Embryonic facial prominence (tissue), 1 donor: ENCODE data around the gene SPRED1.
"Not testable (repeated sequence)": the region's sequence is repeated elsewhere in the genome, so short reads cannot be mapped to it uniquely, and the experiment has no call there.

ENCODE experiments used
- DNase-seq: peaks from one replicate; pipeline ENCODE4 v3.0.0-alpha.2; 2016; ENCODE audit errors: extremely low spot score

Gene SPRED1

GRCh38 chr15:38231436-38231835 is 21.2 kb upstream of the SPRED1 start:
- DNase-seq, result no peak

- not testable (repeated sequence) for DNase-seq
These were observed 15.6 kb upstream of the SPRED1 start for GRCh38 chr15:38237021-38237420.

GRCh38 chr15:38238311-38238710 is 14.3 kb upstream of the SPRED1 start:
- DNase-seq, result no peak

GRCh38 chr15:38242055-38242454 is 10.6 kb upstream of the SPRED1 start:
- DNase-seq, result no peak

GRCh38 chr15:38243278-38244055 is 9.2 kb upstream of the SPRED1 start:
- DNase-seq, result no peak

- DNase-seq, result no peak
These were observed 5.3 kb upstream of the SPRED1 start for GRCh38 chr15:38247336-38247735.

- no peak for DNase-seq
These were observed 730 bp downstream of the SPRED1 start for GRCh38 chr15:38253351-38253781.

- DNase-seq, result peak; percentile 49
These were observed 1.6 kb downstream of the SPRED1 start for GRCh38 chr15:38254051-38254883.

- no peak for DNase-seq
These were observed 3.1 kb downstream of the SPRED1 start for GRCh38 chr15:38255690-38256089.

GRCh38 chr15:38257676-38258075 is 5.0 kb downstream of the SPRED1 start:
- no peak for DNase-seq

- no peak for DNase-seq
These were observed 6.5 kb downstream of the SPRED1 start for GRCh38 chr15:38259134-38259533.

- DNase-seq, result no peak
These were observed 7.4 kb downstream of the SPRED1 start for GRCh38 chr15:38260077-38260476.

GRCh38 chr15:38263251-38263650 is 10.6 kb downstream of the SPRED1 start:
- DNase-seq, result no peak

GRCh38 chr15:38263996-38264395 is 11.4 kb downstream of the SPRED1 start:
- no peak for DNase-seq

- no peak for DNase-seq
These were observed 13.8 kb downstream of the SPRED1 start for GRCh38 chr15:38266247-38266986.

GRCh38 chr15:38267421-38268022 is 14.9 kb downstream of the SPRED1 start:
- DNase-seq, result no peak

GRCh38 chr15:38271144-38271543 is 18.5 kb downstream of the SPRED1 start:
- no peak for DNase-seq

- DNase-seq, result no peak
These were observed 19.3 kb downstream of the SPRED1 start for GRCh38 chr15:38271895-38272294.

- DNase-seq, result not testable (repeated sequence)
These were observed 19.8 kb downstream of the SPRED1 start for GRCh38 chr15:38272431-38272830.

GRCh38 chr15:38274135-38274534 is 21.5 kb downstream of the SPRED1 start:
- no peak for DNase-seq

GRCh38 chr15:38275959-38276358 is 23.3 kb downstream of the SPRED1 start:
- no peak for DNase-seq

- not testable (repeated sequence) for DNase-seq
These were observed 24.6 kb downstream of the SPRED1 start for GRCh38 chr15:38277281-38277680.
